Gastroesophageal sphincter (tissue), 3 donors: Measurements from ENCODE around the gene NAB2.

ENCODE experiments used
- CTCF ChIP-seq, 4 experiments: fragments of 200-600 bp in 2 of 4; fragments of 450-650 bp in 2 of 4; sonication (generic) in 1 of 4; IDR thresholded peaks; one replicate each; pipeline ENCODE4 v1.5.1; 2017 to 2019; ENCODE audit warnings: antibody characterized with exemption in 4 of 4, mild to moderate bottlenecking in 2 of 4, moderate library complexity in 2 of 4
- POLR2A ChIP-seq, 2 donors: fragments of 450-650 bp; IDR thresholded peaks; one replicate each; pipeline ENCODE4 v1.6.1; 2017; ENCODE audit warnings: antibody characterized with exemption in 2 of 2, mild to moderate bottlenecking in 2 of 2, moderate library complexity in 1 of 2

DNA sequence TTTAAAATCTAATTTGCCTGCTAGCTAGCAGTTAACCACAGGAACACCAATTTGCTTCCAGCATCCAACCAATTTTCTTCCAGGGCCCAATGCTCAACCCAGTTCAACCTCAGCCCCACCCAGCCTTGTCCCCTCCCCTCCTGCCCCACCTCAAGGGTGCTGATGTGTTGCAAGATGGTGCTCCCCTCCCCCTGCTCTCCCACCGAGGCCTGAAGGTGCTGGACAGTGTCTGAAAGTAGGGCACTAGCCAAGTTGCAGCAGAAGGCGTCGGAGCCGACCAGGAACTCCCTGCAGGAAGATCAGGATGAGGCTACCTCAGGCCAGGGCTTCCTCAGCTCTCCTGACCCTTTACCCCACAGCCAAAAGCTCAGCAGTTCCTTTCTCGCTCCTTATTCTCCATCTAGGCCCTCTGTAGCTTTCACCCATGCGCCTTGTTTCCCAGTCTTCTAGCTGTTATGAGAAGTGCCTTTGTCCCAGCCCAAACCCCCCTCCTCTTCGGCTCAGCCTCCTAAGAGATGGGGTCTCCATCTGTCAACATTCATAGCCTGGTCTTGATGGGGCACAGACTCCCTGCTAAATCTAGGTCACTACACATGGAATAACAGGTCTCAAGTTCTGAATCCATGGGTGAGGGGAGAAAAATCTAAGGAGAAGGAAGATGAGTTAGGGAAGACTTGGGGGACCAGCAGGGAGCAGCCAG lies 18.7 kb downstream of the NAB2 start:
- TF ChIP-seq CTCF (IDR thresholded peaks at IDR 0.05) = no peak
- TF ChIP-seq POLR2A (IDR thresholded peaks at IDR 0.05) = no peak
